AG09319 (cell line): ENCODE data around the gene CHRD.

Experiments
- DNase-seq: peaks from one replicate; pipeline ENCODE4 v3.0.0-alpha.2; 2010; ENCODE audit warnings: low read depth; ENCODE audit errors: extremely low read depth
- TF ChIP-seq, protein P1 (sequence below): IDR thresholded peaks from 2 replicates; pipeline ENCODE4 v1.5.1; 2011; ENCODE audit warnings: low read depth, mild to moderate bottlenecking, inconsistent platforms, low read length, moderate library complexity

The CHRD gene

DNA sequence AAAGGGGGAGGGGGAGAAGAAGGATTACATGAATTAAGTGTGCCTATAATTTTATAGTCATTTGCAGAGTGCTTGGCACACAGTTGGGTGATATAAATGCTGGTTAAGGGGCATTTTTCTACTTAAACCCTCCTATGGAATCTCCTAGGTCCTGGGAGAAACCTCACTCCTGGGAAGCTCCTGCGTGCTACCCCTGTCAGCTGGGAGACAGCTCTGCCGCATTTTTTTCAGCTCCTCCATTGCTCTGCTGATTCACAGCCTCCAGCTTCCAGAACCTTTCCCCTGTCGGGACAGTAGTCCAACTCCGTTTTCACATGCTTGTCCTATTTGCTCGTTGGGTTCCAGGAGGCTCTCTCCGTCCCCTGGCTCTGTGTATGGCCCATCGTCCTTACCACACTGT is 59.2 kb downstream of the CHRD start:
- DNase-seq: no peak
- TF ChIP-seq, protein P1, sequence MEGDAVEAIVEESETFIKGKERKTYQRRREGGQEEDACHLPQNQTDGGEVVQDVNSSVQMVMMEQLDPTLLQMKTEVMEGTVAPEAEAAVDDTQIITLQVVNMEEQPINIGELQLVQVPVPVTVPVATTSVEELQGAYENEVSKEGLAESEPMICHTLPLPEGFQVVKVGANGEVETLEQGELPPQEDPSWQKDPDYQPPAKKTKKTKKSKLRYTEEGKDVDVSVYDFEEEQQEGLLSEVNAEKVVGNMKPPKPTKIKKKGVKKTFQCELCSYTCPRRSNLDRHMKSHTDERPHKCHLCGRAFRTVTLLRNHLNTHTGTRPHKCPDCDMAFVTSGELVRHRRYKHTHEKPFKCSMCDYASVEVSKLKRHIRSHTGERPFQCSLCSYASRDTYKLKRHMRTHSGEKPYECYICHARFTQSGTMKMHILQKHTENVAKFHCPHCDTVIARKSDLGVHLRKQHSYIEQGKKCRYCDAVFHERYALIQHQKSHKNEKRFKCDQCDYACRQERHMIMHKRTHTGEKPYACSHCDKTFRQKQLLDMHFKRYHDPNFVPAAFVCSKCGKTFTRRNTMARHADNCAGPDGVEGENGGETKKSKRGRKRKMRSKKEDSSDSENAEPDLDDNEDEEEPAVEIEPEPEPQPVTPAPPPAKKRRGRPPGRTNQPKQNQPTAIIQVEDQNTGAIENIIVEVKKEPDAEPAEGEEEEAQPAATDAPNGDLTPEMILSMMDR: no peak
